NCI-H446 treated with DMSO at 0.1 percent for 48 hours (cell line): ENCODE measurements around the gene SMG9.

ENCODE experiments used
- DNase-seq: peaks from one replicate; lab custom pipeline; 2025; lab: John Stamatoyannopoulos, UW

The SMG9 gene, protein sequence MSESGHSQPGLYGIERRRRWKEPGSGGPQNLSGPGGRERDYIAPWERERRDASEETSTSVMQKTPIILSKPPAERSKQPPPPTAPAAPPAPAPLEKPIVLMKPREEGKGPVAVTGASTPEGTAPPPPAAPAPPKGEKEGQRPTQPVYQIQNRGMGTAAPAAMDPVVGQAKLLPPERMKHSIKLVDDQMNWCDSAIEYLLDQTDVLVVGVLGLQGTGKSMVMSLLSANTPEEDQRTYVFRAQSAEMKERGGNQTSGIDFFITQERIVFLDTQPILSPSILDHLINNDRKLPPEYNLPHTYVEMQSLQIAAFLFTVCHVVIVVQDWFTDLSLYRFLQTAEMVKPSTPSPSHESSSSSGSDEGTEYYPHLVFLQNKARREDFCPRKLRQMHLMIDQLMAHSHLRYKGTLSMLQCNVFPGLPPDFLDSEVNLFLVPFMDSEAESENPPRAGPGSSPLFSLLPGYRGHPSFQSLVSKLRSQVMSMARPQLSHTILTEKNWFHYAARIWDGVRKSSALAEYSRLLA

DNA sequence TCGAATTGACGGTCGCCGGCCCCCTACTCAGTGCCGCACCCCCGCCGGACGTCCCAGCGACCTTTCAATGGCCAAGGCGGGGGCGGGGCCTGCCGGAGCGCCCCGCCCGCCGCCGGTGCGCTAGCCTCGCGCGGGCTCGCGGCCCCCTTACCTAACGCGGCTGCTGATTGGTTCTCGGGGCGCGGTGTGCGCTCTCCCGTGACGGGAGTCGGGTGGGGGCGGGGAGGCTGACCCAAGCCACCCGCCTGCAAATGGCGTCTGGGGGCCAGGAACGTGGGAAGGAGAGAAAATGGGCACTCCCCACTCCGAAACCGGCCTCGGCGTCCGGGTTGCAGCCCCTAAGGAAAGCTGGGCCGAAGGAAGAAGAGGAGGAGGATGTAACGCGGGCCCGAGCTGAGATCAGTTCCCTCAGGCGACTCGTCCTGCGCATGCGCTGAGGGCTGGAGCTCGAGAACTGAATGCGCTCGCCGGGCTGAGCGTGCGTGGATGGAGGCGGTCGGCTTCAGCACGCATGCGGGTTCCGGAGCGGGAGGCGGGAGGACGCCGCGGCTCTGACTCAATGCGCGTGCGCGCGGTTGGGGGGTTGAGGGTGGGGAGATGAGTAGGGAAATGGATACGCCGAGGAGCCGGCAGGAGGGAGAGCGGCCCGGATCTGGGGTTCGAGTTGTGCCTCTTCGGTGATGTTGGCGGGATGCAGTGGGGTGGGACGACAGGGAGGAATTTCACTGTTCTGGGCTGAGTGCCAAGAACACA lies at the start of gene SMG9:
Gene SMG9, minus strand, starts transcription at position 460 of the 753 bp plus-strand sequence. CDS start 4,221 bp downstream, outside the sequence.
- peak; percentile 92 for DNase-seq

- DNase-seq: no peak
These were observed 49.7 kb upstream of the SMG9 start for GRCh38 chr19:43804432-43804831.

DNA sequence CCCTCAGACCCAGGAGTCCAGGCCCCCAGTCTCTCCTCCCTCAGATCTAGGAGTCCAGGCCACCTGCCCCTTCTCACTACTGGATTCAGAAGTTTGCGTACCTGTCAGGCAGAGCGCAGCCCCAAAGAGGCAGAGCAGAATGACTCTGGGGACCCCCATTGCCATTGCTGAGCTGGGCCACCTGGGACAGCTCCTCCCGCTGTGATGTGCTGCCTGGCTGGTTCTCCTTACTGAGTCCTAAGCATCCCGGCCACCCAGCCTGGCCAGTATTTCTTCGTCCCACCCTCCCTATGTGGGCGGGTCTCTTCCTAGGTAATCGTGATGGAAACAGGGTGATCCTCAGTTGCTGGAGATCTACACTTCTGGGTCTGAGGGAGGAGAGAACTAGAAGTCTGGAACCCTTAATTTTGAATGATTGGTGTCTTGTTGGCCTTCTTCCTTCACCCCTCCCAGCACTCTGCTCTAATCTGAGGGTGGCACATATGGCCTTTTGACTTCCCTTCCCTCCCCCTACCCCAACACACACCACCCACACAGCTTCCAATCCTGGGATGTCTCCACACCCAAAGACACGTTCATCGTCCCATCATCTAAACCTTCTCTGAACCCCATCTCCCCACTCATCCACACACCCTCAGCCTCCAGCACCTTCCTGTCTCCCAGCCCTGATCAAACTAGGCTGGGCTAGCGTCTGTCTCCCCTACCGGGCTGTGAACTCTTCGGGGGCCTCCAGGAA lies 47.6 kb upstream of the SMG9 start, which contains the start of gene LYPD5:
Gene LYPD5, minus strand, starts transcription at position 232 of the 736 bp plus-strand sequence. Its CDS starts 67 bp downstream, at position 165.
- no peak for DNase-seq

- no peak for DNase-seq
These were observed 44.9 kb upstream of the SMG9 start for GRCh38 chr19:43799502-43800142.

DNA sequence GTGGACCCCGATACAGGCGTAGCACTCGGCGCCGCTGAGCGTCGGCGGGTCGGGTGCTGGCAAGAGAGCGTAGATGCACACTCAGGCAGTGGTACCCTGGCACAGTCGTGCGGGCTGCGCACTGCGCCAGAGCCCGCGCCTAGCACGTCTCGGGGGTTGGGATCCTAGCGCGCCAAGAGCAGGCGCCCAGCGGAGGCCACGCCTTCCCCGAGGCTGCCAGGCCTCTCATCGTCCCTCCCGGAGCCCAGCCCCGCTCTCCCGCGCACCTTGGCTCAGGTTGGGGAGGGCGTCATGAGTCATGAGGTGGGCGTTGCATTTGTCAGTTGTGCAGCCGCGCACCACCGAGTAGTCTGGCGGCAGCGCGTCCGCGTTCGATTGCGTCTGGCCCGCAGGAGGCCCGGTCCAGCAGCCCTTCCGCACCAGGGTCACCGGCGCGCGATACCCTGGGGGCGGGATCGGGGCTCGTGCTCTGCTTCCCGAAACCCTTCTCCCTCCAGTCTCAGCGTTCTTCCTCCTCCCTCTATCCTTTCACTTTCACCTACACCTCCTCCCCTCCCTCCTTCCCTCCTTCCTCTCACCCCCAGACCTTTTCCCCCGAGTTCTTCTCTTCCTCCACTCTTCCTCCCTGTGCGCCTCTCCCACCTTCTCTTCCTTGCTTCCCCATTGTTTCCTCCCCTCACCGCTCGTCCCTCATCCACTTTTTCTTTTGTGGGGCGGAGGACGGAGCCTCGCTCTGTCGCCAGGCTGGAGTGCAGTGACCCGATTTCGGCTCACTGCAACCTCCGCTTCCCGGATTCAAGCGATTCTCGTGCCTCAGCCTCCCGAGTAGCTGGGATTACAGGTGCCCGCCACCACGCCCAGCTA lies 44.0 kb upstream of the SMG9 start:
- no peak for DNase-seq

DNA sequence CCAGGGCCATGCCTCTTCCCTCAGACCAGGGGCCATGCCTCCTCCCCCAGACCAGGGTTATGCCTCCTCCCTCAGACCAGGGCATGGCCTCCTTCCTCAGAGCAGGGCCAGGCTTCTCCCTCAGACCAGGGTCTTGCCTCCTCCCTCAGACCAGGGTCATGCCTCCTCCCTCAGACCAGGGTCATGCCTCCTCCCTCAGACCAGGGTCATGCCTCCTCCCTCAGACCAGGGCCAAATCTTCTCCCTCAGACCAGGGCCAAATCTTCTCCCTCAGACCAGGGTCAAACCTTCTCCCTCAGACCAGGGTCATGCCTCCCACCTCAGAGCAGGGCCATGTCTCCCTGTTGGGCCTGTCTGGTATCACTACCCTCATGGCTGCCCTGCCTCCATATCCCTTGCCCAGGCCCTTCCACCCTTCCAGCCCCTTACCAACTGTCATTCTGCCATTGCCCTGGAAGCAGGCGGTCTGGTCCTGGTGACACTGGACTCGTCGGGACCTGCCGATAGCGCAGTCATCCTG lies 43.3 kb upstream of the SMG9 start:
- no peak for DNase-seq

GRCh38 chr19:43797556-43797955 lies 42.8 kb upstream of the SMG9 start:
- no peak for DNase-seq

DNA sequence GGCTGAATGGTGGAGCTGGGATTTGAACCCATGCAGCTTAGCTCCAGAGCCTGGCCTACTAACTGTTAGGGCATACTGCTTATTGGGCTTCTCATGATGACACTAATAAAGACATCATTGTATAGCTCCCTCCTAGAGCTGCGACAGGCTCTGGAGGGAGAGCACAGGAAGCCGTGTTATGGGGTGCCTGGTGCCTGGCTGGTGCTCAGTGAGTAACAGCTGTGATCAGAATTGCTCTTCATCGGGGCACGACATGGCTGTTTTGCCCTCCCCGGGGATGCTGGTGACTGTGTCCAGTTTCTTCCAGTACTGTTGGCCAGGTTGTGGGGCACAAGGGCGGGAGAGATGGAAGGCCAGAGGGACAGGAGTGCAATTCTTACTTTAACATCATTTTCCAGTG lies 42.4 kb upstream of the SMG9 start:
- no peak for DNase-seq

DNA sequence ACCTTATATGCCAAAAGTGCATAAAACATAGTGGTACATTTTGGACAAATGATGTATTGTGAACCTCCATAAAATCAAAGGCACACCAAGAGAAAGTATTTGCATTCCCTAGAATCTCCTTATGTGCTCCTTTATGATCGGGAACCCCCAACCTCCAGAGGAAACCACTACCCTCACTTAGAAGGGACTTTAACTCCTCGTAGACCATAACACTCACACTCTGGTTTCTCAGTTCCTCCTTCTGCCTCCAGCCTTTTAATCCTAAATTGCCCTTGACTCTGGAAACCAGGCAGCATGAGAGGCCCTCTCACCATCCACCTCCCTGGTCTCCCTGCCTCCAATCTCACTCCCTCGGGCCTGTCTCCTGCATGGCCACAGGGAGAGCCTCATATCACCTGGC lies 35.8 kb upstream of the SMG9 start:
- DNase-seq: no peak

GRCh38 chr19:43789029-43789428 lies 34.3 kb upstream of the SMG9 start:
- no peak for DNase-seq

DNA sequence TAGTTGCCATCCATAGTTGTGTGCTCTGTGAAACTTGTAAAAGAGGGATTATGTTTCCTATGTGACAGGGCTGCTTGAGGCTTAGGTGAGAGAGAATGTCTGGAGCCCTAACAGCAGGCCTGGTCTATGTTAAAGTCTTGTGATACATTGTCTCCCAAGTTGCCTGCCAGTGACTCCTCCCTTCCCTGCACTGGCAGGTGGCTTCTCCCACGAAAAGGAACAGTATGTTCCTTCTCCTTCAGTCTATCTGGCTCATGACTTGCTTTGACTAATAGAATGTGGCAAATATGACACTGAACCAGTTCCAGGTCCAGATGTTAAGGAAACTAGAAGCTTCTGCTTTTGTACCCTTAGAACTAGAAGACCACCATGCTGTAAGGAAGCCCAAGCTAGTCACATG lies 31.9 kb upstream of the SMG9 start:
- DNase-seq: no peak

- peak; percentile 61 for DNase-seq
These were observed 30.4 kb upstream of the SMG9 start for GRCh38 chr19:43784981-43785808.

DNA sequence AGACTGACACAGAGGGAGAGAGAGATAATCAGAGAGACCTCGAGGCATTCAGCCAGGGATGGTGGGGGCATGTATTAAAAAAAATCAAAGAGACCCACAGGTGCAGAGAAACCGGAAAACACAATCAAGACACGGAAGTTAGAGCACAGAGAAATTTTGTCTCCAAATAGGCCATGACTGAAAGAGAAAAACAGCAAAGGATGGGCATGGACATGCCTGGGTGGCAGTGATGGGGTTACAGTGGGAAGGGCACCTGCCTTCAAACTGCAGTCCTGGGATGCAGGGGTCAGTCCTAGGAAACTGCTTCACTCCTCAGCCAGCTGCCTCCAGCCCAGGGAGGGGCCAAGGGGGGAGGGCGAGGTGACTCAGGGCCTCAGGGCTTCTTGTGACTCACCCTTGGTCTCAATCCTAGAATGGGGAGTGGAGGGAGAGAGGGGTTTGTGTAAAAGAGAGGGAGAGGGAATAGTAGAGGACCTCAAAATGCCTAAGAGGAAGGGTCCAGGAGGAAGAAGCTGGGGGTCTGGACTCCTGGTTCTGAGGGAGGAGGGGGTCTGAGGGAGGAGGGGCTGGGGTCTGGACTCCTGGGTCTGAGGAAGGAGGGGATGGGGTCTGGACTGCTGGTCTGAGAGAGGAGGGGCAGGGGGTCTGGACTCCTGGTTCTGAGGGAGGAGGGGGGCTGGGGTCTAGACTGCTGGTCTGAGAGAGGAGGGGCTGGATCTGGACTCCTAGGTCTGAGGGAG lies 29.6 kb upstream of the SMG9 start:
- no peak for DNase-seq

DNA sequence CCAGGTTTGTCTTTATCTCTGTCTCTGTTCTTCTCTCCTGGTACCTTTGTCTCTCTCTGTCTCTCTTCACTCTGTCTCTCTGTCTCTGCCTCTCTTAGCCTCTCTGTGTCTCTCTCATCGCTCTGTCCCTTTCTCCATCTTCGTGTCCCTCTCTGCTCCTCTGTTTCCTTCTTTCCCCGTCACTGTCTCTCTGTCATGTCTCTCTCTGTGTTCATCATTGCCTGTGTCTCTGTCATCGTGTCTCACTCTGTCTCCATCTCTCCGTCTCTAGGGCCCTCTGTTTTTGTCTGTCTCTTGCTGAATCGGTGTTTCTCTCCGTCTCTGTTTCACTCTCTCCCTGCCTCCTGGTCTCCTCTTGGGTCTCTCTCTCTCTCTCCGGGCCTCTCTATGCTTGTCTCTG lies 28.9 kb upstream of the SMG9 start:
- DNase-seq: no peak

DNA sequence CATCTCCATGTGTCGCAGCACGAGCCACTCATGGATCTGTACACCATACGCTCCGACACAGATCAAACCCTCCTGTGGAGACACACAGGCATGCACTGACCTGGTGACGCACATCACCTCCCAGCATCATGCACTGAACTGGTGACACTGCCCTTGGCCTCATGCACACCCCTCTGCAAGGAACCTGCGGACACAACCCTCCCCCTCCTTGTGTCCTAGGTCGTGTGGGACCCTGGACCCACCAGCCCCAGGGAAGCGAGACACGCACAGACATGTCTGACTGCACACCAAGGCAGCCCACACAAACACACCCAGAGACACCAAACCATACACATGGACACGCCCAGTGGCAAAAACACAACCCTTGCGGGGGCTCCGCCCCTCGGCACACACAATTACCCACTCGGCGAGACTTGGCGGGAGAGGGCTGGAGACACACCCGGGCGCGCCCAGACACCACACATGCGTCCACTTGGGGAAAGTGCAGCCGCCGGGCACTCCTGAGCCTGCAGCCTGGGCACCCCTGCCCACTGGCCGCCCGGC lies 28.0 kb upstream of the SMG9 start:
- DNase-seq: no peak

GRCh38 chr19:43782311-43782660 lies 27.5 kb upstream of the SMG9 start:
- no peak for DNase-seq

DNA sequence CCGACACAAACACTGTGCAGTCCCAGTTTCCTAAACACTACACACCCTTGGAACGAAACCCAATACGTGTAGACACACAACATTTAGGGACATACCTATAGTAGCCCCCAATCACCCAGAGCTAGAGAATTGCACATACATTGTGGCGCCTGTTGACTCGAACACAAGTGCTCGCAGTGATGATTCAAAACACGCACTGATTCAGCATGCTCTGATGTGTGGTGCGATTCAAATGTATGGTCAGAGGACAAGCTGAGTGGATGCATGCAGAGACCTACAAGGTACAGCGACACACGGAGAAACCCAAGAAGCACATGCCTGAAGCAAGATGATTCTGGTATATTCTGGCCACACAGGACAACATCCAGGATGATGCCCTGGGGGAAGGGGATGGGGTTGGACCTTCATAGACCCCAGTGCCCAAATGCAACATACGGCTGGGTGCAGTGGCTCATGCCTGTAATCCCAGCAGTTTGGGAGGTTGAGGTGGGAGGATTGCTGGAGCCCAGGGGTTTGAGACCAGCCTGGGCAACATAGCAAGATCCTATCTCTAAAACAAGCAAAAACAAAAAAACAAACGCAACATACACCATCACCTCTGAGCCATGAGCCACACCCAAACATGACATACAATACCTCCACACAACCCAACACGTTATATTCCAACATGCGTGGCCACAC lies 27.0 kb upstream of the SMG9 start:
- no peak for DNase-seq
